AG09319 (cell line): ENCODE data around the gene DDX10.

ENCODE experiments used
- DNase-seq: peaks from one replicate; pipeline ENCODE4 v3.0.0-alpha.2; 2010; ENCODE audit warnings: low read depth; ENCODE audit errors: extremely low read depth
- CTCF ChIP-seq: IDR thresholded peaks from 2 replicates; pipeline ENCODE4 v1.5.1; 2011; ENCODE audit warnings: low read depth, mild to moderate bottlenecking, inconsistent platforms, low read length, moderate library complexity

DDX10 gene

DNA sequence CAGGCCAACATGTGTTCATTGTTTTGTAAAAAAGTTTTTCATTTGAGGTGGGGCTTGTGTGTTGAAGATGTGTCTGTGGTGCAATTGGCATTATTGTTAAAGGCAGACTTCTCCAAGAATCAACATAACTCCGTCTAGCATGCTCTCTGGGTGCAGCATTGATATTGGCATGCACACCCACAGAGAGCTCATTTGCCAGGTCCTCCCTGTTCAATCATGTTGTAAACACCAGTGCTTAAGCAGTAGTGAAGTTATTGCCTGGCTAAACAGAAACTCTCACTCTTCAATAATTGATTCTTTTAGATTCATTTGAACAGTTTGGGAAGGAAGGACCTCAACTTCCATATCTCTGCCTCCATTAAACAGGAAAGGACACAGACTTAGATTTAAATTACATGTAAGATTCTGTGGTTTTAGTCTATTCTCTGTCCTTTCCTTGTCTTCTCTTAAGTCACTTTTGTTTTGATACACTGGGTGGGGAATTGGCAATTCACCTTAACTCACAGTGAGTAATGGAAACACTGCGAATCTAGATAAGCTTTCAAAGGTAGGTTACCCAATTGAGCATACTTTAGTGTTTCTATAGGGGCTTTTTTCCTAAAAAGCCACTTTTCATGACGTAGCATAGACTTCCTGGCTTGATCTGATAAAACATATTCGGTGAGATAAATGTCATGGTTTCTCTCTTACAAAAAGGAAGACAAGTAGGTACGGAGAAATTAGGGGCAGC is 40.5 kb upstream of the DDX10 start:
- no peak for TF ChIP-seq CTCF
- DNase-seq: no peak

- DNase-seq: no peak
- TF ChIP-seq CTCF: no peak
Measured at GRCh38 chr11:108628326-108628725, 36.5 kb upstream of the DDX10 start.

GRCh38 chr11:108628812-108629211 is 36.1 kb upstream of the DDX10 start:
- no peak for DNase-seq
- no peak for TF ChIP-seq CTCF

- TF ChIP-seq CTCF: no peak
- no peak for DNase-seq
Measured at GRCh38 chr11:108629274-108629673, 35.6 kb upstream of the DDX10 start.

DNA sequence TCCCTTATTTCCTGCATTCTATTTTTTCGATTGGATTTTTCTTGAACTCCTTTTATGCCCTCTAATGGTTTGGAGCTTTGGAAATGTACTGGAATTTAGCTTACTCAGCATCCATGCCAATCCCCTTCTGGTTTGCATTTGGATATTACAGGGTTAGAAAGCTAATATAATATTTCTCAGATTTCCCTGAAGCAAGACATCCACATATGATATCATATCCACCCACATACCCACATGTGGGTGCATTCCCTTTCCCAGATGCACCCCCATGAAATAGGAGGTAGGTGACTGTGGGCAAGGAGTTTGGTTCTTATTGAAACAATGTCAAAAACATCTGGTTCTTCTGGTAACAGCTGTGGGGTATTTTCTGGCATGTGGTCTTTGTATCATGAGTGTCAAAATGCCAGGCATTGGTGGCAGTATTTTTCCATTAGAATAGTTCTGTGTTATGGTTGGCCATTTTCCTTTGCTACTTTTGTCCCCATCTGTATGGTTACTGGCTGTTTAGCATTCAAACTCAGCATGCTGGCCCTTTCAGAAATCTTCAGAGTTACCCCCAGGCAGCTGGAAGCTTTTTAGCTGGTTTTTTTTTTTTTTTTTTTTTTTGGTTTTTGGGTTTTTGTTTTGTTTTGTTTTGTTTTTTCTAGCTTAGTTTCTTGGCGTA is 32.7 kb upstream of the DDX10 start:
- TF ChIP-seq CTCF: no peak; the same call in 1 of the 2 replicates
- no peak for DNase-seq

- TF ChIP-seq CTCF: no peak
- no peak for DNase-seq
Measured at GRCh38 chr11:108635106-108635505, 29.8 kb upstream of the DDX10 start.

DNA sequence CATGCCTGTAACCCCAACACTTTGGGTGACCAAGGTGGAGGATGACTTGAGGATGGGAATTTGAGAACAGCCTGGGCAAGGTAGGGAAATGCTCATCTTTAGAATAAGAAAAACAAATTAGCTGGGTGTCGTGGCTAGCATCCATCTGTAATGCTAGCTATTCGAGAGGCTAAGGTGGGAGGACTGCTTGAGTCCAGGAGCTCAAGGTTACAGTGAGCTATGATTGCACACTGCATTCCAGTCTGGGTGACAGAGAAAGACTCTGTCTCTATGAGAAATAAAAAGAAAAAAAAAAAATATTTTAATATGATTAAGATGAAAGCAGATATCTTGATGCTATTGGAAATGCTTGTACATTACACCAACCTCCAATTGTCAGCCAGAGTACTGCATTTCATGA is 28.6 kb upstream of the DDX10 start:
- TF ChIP-seq CTCF: no peak

More for the DNA sequence above, 28.6 kb upstream of the DDX10 start:
- DNase-seq: no peak
